GM19193 (cell line): Measurements from ENCODE around the gene IST1.

Experiments used
- POLR2A ChIP-seq: IDR thresholded peaks from 4 replicates; pipeline ENCODE4 v1.6.1; 2011; ENCODE audit not compliant: insufficient read depth, insufficient read length; ENCODE audit errors: extremely low read depth

IST1 gene

DNA sequence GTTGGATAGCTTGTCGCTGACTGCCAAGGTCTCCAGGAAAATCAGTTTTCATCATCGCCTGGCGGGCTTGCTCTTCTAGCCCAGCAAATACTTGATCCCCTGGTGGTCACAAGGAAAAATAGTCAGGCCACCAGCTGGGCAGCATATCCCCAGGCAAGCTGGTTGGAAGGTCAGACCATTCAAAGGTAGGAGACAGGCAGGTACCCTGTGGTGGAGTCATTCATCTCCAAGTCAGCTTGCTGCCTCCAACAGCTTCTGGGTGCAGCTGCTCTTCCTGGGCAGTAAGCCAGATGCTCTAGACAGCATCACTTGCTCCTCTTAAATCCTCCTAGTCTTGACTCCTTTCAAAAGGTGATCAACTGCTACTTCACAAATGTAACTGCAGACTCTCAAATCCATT, 27.4 kb upstream of the IST1 start:
- no peak for TF ChIP-seq POLR2A

DNA sequence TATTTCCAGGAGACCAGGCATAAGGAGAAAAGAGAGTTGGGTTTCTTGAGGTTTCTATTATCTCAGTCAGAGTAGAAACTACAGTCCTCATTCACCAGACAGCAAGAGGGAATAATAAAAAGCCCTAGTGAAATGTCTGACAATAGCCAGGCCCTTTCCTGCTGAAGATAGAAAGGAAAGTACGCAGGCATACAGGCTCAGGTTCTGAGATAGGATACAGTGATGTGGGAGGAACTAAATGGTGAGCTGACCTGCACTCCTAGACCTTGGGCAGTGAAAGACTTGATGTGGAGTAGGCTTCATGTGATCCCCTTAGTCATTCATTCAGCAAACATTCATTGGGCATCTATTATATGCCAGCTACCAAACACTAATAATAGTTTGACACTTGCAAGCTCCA, 26.2 kb upstream of the IST1 start:
- no peak for TF ChIP-seq POLR2A

DNA sequence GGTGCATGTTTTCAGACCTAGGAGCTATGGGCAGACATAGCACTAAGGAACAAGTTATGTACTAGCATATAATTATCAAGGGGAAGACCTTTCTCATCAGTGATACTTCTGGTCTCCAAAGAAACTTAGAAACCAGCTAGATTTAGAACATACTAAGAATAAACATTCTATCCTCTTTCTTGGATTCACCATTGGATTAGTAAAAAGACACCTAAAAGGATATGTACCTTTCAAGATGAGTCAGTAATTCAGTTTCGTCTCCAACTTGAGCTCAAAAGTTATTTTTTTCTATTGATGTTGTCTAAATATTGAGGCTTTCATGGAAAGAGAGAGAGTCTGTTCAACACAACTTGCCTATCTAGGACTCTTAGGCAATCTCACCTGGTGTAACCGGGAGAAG, 24.5 kb upstream of the IST1 start:
- TF ChIP-seq POLR2A: no peak

DNA sequence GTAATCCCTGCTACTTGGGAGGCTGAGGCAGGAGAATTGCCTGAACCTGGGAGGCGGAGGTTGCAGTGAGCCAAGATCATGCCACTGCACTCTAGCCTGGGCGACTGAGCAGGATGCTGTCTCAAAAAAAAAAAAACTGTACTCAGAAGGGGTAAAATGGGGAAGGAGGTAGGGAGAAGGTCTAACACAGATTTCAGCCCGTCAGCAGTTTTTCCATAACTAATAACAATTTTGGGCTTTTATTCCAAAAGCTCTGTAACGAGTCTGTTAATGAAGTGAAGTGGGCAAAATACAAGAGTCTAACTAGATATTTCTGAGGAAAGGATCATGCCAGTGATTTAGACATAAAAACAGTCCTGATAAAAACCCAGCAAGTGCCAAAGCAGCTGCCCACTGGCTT, 22.1 kb upstream of the IST1 start:
- TF ChIP-seq POLR2A: no peak

DNA sequence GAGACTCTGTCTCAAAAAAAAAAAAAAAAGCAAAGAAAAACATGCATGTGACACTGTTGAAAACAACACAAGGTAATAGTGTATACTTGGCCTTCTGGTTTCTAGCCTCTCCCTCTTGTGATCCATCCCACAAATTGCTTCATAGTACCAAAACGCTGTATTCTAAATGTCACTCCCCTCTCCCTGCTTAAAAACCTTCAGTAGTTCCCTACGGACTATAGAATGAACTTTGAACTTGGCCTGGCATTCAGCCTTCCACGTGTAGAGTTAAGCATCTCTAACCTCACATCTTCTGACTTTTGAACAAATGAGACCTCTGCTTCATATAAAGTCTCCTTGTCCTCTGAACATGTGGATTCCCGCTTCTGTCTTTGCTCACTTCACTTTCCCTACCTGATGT, 16.4 kb upstream of the IST1 start:
- no peak for TF ChIP-seq POLR2A

DNA sequence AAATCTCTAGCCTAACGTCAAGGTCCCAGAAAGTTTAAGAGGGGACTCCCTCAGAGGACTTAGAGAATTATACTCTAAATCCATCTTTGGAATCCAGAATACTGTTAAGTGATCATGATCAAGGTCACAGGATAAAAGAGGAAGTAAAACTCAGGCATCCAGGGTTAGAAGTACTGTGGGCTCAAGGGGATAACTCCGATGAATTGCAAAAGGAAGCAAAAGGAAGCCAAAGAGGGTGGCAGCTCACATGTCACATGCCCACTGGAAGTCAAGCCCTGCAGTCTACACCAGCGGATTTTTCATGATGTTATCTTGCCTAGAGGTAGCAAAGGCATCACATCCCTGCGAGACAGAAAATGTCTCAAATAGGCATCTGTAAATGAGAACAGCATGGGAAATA, 15.2 kb upstream of the IST1 start:
- TF ChIP-seq POLR2A: no peak

DNA sequence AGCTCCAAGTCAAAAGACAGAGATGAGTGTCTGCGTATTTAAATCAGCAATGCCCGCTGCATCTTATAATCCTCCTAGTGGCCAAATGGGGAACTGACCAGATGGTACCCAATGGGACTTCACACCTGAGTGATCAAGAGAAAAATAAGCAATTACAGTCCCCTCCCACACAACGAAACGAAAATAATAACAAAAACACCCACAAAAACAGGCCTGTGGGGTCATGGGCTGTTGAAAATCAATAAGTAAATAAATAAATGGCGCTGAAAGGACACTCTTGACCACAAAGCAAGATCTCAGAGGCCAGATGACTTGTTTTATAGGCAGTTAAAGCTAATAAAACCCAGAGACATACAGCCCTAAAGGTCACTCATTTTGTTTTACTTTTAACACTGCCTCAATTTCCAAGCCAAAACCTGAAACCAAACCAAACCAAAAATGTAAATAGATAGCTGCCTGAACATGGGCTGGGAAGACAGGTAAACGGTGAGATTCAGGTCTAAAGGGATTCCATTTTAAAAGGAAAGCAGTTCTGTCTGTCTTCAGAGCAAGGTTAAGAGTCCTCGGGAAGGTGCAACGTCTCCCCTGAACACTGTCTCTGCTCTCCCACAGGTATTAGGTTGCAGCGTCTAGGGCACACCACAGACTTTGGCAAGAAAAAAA, 12.7 kb upstream of the IST1 start:
- TF ChIP-seq POLR2A: no peak

DNA sequence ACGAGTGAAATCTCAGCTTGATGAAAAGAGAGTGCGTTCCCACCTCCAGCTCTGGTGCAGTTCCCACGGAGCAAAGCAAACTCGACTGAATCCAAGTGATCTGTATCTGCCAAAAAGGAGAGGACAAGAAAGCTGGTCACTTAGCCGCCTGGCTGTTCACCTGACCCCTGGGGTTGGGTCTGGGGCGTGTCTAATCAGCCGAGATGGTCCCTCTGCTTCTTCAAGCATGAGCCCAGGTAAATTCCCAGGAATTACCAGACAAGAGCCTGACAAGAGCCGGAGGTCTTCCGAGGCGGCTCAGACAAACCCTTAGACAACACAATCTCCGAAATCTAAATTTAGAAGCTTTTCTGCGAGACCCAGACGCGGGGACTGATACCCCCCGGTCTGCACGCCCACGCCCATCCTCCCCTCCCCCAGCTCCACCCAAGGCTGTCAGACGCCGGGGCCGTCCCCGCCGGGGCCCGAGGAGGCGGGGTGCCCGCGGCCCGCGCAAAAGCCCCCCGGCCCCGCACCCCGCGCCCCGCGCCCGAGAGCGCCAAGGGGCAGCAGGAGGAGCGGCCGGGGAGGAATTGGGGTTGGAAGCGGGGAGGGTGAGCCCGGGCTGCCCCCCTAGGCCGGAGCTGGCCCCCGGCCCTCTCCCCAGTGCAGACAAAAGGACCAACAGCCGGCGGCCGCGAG, 12.0 kb upstream of the IST1 start:
- no peak for TF ChIP-seq POLR2A

DNA sequence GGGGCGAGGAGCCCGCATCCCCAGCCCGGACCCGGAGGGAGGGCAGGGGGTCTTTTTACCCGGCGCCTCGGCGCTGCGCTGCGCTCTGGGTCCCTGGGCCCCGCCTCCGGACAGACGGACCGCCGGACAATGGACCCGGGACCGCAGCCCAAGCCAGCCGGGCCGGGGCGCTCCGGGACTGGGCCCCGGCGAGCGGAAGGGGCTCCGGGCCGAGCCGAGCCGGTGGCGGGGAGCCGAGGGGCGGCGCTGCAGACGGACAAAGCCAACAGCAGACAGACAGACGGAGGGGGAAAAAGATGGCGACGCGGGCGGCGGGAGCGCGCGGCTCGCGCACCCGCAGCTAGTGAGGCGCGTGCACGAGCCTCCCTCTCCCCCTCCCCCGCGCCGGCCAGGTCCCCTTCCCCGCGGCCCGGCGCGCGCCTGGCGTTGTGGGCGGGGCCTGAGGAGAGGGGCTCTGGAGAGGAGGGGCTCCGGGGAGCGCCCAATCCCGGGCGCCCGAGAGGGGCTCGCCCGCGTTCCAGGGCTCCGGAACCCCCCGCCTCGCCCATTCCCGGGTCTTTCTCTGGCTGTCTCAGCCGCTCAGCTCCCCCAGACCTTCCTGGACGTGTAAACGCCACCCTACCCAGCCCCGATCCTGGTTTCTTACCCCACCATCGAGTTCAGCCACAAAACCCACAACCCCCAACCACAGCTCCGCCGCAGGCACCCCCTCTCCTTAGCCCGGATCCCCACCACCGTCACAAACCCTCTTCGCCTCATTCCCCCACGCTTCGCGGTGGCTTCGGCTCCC, 11.3 kb upstream of the IST1 start, which contains the start of gene ZNF821:
Gene ZNF821, minus strand, starts transcription at position 334 of the 790 bp plus-strand sequence. CDS start 4,236 bp downstream, outside the sequence.
- peak; percentile 42 for TF ChIP-seq POLR2A

DNA sequence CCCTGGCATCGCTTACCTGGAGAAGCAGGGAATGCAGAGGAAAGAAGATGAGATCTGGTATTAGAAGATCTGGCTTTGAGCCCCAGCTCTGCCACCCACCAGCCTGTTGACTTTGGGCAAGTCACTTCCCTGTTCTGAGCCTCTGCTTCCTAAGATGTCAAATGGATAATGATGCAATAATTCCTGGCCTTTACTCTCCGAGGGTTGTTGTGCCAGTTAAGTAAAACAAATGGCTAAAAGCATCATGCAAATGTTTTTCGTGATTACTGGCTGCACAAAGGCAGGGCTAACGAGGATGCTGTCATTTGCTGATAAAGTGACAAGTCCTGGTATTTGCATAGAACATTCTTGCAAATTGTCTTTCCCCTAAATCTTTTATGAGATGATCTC, 10.1 kb upstream of the IST1 start:
- no peak for TF ChIP-seq POLR2A

DNA sequence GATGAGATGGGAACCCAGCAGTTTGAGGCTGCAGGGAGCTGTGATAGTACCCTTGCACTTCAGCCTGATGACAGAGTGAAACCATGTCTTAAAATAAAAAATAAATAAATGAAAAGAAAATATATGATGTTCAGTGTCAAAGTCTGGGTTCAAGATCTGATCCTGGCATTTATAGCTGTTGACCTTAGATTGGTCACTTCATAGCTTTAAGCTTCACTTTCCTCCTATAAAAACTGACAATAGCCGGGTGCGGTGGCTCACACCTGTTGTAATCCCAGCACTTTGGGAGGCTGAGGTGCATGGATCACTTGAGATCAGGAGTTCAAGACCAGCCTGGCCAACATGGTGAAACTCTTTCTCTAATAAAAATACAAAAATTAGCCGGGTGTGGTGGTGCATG, 6.2 kb upstream of the IST1 start:
- TF ChIP-seq POLR2A: no peak

DNA sequence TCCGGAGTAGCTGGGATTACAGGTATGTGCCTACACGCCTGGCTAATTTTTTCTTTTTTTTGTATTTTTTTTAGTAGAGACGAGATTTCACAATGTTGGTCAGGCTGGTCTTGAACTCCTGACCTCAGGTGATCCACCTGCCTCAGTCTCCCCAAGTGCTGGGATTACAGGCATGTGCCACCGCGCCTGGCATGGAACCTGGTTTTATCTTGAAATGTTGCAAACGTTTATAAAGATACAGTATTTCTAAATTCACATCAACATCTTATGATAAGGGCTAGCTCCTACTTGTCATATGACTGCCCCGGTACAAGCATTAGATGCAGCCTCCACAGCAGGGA, 1.5 kb upstream of the IST1 start:
- no peak for TF ChIP-seq POLR2A

DNA sequence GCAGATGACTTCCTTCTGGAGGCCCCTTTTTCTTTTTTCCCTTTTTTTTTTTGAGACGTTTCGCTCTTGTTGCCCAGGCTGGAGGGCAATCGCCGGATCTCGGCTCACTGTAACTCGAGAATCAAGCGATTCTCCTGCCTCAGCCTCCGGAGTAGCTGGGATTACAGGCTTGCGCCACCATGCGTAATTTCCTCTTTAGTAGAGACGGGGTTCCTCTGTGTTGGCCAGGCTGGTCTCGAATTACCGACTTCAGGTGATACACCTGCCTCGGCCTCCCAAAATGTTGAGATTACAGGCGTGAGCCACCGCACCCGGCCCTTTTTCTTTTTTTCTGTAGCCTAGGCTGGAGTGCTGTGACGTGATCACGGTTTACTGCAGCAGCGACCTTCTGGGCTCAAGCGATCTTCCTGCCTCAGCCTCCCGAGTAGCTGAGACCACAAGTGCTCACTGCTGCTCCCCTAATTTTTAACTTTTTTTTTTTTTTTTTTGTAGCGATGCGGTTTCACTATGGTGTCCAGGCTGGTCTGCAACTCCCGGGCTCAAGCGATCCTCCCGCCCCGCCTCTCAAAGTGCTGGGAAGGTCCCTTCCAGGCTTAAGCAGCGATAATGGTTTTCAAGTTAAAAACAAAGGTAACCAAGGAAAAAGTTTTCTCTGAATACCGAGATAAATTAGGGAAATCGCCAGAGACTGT, 956 bp upstream of the IST1 start:
- no peak for TF ChIP-seq POLR2A

DNA sequence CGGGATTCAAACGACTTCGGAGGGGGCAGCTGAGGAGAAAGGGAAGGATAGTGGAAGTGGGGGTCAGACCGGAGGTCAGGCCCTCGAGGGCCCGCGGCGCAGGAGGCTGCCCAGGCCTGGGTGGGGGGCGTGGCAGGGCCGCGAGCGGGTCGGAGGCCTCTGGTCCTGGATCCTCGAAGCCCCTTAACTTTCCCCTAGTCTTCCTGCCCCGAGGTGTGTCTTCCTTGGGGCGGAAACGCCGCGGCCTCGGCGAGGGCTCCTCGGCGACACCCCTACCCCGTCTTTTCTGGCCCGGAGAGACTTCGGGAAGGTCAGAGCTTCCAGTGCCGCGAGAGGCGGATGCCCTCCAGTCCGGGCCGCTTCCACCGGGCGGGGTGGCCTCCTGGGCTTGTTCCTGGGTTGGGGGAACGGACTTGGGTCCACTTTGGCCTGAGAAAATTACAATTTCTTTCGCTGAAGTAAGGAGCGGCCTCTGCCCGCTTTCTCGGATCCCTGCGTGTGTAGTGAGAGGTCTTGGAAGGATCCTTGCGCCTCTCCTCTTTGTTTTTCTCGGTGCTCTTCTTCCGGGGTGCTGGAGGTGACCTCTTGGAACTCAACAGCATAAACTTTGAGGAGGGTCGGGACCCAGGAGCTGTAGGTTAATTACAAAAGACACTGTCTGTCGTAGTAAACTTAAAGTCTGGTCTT, 491 bp downstream of the IST1 start:
- TF ChIP-seq POLR2A: no peak
